HepG2 (cell line): ENCODE measurements around the gene HIC1.

ENCODE experiments used
- EZH2 ChIP-seq: conservative IDR thresholded peaks from 2 replicates; pipeline ENCODE4 v1.6.1; 2012; ENCODE audit warnings: mild to moderate bottlenecking, low read depth, low read length, moderate library complexity
- FOXP1 ChIP-seq, 2 experiments: fragments of 450-650 bp in 1 of 2; IDR thresholded peaks; 2 replicates each; pipeline ENCODE4 v1.6.1; 2017 to 2018; ENCODE audit warnings: antibody characterized with exemption in 1 of 2
- KDM1A ChIP-seq: IDR thresholded peaks from 2 replicates; pipeline ENCODE4 v1.6.1; 2016; ENCODE audit warnings: missing compliant biosample characterization
- RXRA ChIP-seq: sonication (generic); formaldehyde crosslinking; IDR thresholded peaks from 2 replicates; pipeline ENCODE4 v1.5.1; 2020; ENCODE audit warnings: missing genetic modification reagents
- SP2 ChIP-seq: sonication (generic); formaldehyde crosslinking; IDR thresholded peaks from 2 replicates; pipeline ENCODE4 v1.5.1; 2020; ENCODE audit warnings: mild to moderate bottlenecking, missing genetic modification reagents
- ZNF205 ChIP-seq: IDR thresholded peaks from 2 replicates; pipeline ENCODE4 v1.6.1; 2018; ENCODE audit warnings: missing biosample characterization, missing genetic modification reagents
- ZNF263 ChIP-seq: sonication (generic); formaldehyde crosslinking; IDR thresholded peaks from 2 replicates; pipeline ENCODE4 v1.4.0; 2020; ENCODE audit warnings: missing genetic modification reagents
- ZNF274 ChIP-seq: sonication (generic); formaldehyde crosslinking; IDR thresholded peaks from 2 replicates; pipeline ENCODE4 v1.5.1; 2020; ENCODE audit warnings: mild to moderate bottlenecking, missing genetic modification reagents
- ZNF878 ChIP-seq: sonication (generic); formaldehyde crosslinking; IDR thresholded peaks from 2 replicates; pipeline ENCODE4 v1.8.1; 2023; ENCODE audit warnings: mild to moderate bottlenecking, missing genetic modification reagents, moderate library complexity
- TF ChIP-seq, protein P1 (sequence below), 2 experiments: IDR thresholded peaks; 2 replicates each; pipeline ENCODE4 v1.6.1; 2011 to 2012; ENCODE audit warnings: low read length in 2 of 2, borderline replicate concordance in 1 of 2, low read depth in 1 of 2, mild to moderate bottlenecking in 1 of 2, moderate library complexity in 1 of 2
- TF ChIP-seq, protein P2 (sequence below): sonication (generic); formaldehyde crosslinking; IDR thresholded peaks from 2 replicates; pipeline ENCODE4 v1.5.0; 2020; ENCODE audit warnings: mild to moderate bottlenecking, missing genetic modification reagents, moderate library complexity
- TF ChIP-seq, protein P3 (sequence below): conservative IDR thresholded peaks from 2 replicates; pipeline ENCODE4 v1.6.1; 2018; ENCODE audit warnings: missing genetic modification reagents

DNA sequence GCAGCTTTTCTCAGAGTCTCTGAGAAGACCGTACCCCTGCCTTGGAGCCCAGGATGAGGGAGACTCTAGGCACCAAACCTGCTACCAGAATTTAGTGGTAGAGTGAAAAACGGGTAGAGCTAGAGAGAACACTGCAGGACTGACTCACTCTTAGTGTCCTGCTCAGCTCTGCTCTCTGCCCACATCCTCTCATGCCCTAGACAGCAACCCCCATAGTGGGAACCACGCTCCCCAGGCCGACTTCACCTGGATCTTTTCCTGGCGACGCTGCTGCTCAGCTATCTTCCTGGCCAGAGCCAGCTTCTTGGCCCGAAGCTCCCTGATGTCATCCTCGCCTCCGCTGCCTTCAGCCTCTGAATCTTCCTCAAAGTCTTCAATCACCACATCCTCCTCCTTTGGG is 26.7 kb downstream of the HIC1 start:
- TF ChIP-seq, protein P1, sequence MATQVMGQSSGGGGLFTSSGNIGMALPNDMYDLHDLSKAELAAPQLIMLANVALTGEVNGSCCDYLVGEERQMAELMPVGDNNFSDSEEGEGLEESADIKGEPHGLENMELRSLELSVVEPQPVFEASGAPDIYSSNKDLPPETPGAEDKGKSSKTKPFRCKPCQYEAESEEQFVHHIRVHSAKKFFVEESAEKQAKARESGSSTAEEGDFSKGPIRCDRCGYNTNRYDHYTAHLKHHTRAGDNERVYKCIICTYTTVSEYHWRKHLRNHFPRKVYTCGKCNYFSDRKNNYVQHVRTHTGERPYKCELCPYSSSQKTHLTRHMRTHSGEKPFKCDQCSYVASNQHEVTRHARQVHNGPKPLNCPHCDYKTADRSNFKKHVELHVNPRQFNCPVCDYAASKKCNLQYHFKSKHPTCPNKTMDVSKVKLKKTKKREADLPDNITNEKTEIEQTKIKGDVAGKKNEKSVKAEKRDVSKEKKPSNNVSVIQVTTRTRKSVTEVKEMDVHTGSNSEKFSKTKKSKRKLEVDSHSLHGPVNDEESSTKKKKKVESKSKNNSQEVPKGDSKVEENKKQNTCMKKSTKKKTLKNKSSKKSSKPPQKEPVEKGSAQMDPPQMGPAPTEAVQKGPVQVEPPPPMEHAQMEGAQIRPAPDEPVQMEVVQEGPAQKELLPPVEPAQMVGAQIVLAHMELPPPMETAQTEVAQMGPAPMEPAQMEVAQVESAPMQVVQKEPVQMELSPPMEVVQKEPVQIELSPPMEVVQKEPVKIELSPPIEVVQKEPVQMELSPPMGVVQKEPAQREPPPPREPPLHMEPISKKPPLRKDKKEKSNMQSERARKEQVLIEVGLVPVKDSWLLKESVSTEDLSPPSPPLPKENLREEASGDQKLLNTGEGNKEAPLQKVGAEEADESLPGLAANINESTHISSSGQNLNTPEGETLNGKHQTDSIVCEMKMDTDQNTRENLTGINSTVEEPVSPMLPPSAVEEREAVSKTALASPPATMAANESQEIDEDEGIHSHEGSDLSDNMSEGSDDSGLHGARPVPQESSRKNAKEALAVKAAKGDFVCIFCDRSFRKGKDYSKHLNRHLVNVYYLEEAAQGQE (IDR thresholded peaks at IDR 0.05; ENCODE audit: borderline replicate concordance in 1 of 2, low read depth in 1 of 2, low read length in 2 of 2), result no peak
- no peak for TF ChIP-seq ZNF878 (CRISPR knock-in tag)
- no peak for TF ChIP-seq ZNF274
- no peak for TF ChIP-seq EZH2
- no peak for TF ChIP-seq FOXP1 (IDR thresholded peaks at IDR 0.05)
- no peak for TF ChIP-seq FOXP1 (CRISPR knock-in tag; IDR thresholded peaks at IDR 0.05)
- TF ChIP-seq, protein P2, sequence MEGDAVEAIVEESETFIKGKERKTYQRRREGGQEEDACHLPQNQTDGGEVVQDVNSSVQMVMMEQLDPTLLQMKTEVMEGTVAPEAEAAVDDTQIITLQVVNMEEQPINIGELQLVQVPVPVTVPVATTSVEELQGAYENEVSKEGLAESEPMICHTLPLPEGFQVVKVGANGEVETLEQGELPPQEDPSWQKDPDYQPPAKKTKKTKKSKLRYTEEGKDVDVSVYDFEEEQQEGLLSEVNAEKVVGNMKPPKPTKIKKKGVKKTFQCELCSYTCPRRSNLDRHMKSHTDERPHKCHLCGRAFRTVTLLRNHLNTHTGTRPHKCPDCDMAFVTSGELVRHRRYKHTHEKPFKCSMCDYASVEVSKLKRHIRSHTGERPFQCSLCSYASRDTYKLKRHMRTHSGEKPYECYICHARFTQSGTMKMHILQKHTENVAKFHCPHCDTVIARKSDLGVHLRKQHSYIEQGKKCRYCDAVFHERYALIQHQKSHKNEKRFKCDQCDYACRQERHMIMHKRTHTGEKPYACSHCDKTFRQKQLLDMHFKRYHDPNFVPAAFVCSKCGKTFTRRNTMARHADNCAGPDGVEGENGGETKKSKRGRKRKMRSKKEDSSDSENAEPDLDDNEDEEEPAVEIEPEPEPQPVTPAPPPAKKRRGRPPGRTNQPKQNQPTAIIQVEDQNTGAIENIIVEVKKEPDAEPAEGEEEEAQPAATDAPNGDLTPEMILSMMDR (CRISPR knock-in tag), result no peak
- no peak for TF ChIP-seq ZNF263 (CRISPR knock-in tag)
- no peak for TF ChIP-seq ZNF205 (CRISPR knock-in tag)
- no peak for TF ChIP-seq SP2 (CRISPR knock-in tag)
- TF ChIP-seq, protein P3, sequence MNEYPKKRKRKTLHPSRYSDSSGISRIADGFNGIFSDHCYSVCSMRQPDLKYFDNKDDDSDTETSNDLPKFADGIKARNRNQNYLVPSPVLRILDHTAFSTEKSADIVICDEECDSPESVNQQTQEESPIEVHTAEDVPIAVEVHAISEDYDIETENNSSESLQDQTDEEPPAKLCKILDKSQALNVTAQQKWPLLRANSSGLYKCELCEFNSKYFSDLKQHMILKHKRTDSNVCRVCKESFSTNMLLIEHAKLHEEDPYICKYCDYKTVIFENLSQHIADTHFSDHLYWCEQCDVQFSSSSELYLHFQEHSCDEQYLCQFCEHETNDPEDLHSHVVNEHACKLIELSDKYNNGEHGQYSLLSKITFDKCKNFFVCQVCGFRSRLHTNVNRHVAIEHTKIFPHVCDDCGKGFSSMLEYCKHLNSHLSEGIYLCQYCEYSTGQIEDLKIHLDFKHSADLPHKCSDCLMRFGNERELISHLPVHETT (CRISPR knock-in tag), result no peak
- no peak for TF ChIP-seq RXRA (CRISPR knock-in tag)
- no peak for TF ChIP-seq KDM1A (CRISPR knock-in tag)
